KMS-11 (cell line): ENCODE data around the gene DUSP6.

Experiments
- H2AFZ ChIP-seq: fragments of 200-600 bp; sonication (generic); 2 replicates; pipeline ENCODE4 v1.6.1; 2016; ENCODE audit warnings: antibody characterized with exemption, mixed run types, low read depth
- H3K27ac ChIP-seq: fragments of 200-600 bp; sonication (generic); 2 replicates; pipeline ENCODE4 v1.6.1; 2016; ENCODE audit warnings: mild to moderate bottlenecking, mixed run types
- H3K27me3 ChIP-seq: fragments of 200-600 bp; sonication (generic); 2 replicates; pipeline ENCODE4 v1.6.1; 2017; ENCODE audit warnings: mild to moderate bottlenecking, low read depth, mixed run types, moderate library complexity; ENCODE audit not compliant: insufficient read depth
- H3K36me3 ChIP-seq: fragments of 200-600 bp; sonication (generic); 2 replicates; pipeline ENCODE4 v1.6.1; 2017; ENCODE audit warnings: mild to moderate bottlenecking, mixed run types; ENCODE audit not compliant: insufficient read depth
- H3K4me1 ChIP-seq: fragments of 200-600 bp; sonication (generic); 2 replicates; pipeline ENCODE4 v1.6.1; 2016; ENCODE audit warnings: mild to moderate bottlenecking, low read depth, mixed run types; ENCODE audit not compliant: poor library complexity, severe bottlenecking
- H3K4me2 ChIP-seq: fragments of 200-600 bp; sonication (generic); 2 replicates; pipeline ENCODE4 v1.7.0; 2016; ENCODE audit warnings: mild to moderate bottlenecking, mixed run types
- H3K4me3 ChIP-seq: fragments of 200-600 bp; sonication (generic); IDR thresholded peaks from 2 replicates; pipeline ENCODE4 v1.6.1; 2017; ENCODE audit warnings: low read depth, low read length, mixed read lengths; ENCODE audit not compliant: insufficient read depth
- H3K79me2 ChIP-seq: fragments of 200-600 bp; sonication (generic); 2 replicates; pipeline ENCODE4 v1.6.1; 2016; ENCODE audit warnings: low read depth, mixed run types; ENCODE audit not compliant: insufficient read depth
- H3K9ac ChIP-seq: fragments of 200-600 bp; sonication (generic); 2 replicates; pipeline ENCODE4 v1.6.1; 2016; ENCODE audit warnings: mild to moderate bottlenecking, mixed run types
- H4K20me1 ChIP-seq: fragments of 200-600 bp; sonication (generic); 2 replicates; pipeline ENCODE4 v1.6.1; 2016; ENCODE audit warnings: mild to moderate bottlenecking, mixed run types; ENCODE audit not compliant: insufficient read depth
- CTCF ChIP-seq: fragments of 200-600 bp; sonication (generic); conservative IDR thresholded peaks from 2 replicates; pipeline ENCODE4 v1.6.1; 2017; ENCODE audit warnings: low read depth, mild to moderate bottlenecking, antibody characterized with exemption, low read length, moderate library complexity, mixed read lengths

The DUSP6 gene

GRCh38 chr12:89309815-89310214 is 42.5 kb downstream of the DUSP6 start:
- H3K79me2 ChIP-seq = no peaks in the 10 kb centered on the region
- no peak overlapping the region for H3K4me3 ChIP-seq
- TF ChIP-seq CTCF = no peak
- no peaks in the 10 kb centered on the region for H3K27me3 ChIP-seq
- H3K9ac ChIP-seq = no peak overlapping the region
- no peaks in the 10 kb centered on the region for H4K20me1 ChIP-seq
- H3K27ac ChIP-seq = no peak overlapping the region
- H2AFZ ChIP-seq = no peak overlapping the region
- H3K4me1 ChIP-seq = peaks cover 19% of the 10 kb centered on the region
- no peak overlapping the region for H3K4me2 ChIP-seq
- no peaks in the 10 kb centered on the region for H3K36me3 ChIP-seq

- no peak overlapping the region for H3K27ac ChIP-seq
These were observed 42.9 kb downstream of the DUSP6 start for GRCh38 chr12:89309440-89309802.

DNA sequence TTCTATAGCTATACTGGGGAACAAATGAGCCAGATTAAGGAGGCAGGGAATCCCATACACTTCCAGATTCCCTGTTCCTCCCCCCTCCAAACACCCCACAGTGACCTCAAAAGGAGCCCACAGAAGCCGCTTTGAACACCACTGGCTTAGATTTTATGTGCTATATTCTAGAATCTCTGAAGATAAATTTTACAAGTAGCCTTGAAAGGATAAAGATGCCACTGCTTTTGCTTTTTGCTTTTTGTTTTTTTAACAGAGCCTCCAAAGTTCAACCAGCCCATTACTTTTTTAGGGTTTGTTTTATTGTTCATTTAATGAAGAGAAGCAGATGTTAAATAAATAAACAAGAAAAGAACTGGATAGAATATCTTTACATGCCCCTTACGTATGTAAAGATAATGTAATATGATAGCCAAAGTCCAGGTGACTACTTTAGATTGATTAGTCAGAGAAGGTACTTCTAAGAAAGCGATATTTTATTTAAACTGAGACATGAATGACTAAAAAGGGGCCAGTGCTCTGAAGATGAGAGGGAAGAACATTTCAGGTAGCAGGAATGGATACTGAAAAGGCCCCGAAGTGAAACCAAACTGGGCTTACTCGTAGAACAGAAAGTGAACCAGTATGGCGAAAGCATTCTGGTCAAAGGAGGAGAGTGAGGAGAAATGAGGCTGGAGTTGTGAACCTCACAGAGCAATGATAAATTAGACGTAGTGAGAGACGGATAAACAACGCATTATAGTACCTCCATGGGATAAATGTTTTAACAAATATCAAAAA is 44.6 kb downstream of the DUSP6 start:
- H3K27ac ChIP-seq = peak overlapping the region; percentile 14; the same call in 1 of the 2 replicates
- H4K20me1 ChIP-seq = no peaks in the 10 kb centered on the region
- no peaks in the 10 kb centered on the region for H3K79me2 ChIP-seq
- H2AFZ ChIP-seq = peak overlapping the region; percentile 54
- peak overlapping the region; percentile 22 for H3K4me2 ChIP-seq
- no peaks in the 10 kb centered on the region for H3K27me3 ChIP-seq
- no peak overlapping the region for H3K4me3 ChIP-seq
- peaks cover 19% of the 10 kb centered on the region for H3K4me1 ChIP-seq
- no peaks in the 10 kb centered on the region for H3K36me3 ChIP-seq
- no peak for TF ChIP-seq CTCF
- peak overlapping the region; percentile 1; the same call in 1 of the 2 replicates for H3K9ac ChIP-seq

More at GRCh38 chr12:89309440-89309802, 42.9 kb downstream of the DUSP6 start:
- Histone ChIP-seq H3K4me2 (no peak overlapping the region), H3K4me1 (peaks cover 19% of the 10 kb centered on the region), H4K20me1 (no peaks in the 10 kb centered on the region), H3K36me3 (no peaks in the 10 kb centered on the region), H3K79me2 (no peaks in the 10 kb centered on the region), H3K27me3 (no peaks in the 10 kb centered on the region), H3K9ac (no peak overlapping the region), H3K4me3 (no peak overlapping the region), H2AFZ (no peak overlapping the region)
- no peak for TF ChIP-seq CTCF

GRCh38 chr12:89306827-89307473 is 45.4 kb downstream of the DUSP6 start:
- Histone ChIP-seq H3K79me2 (no peaks in the 10 kb centered on the region), H3K9ac (no peak overlapping the region), H3K4me1 (peaks cover 19% of the 10 kb centered on the region), H2AFZ (peak overlapping the region; percentile 54), H3K36me3 (no peaks in the 10 kb centered on the region), H3K27ac (peak overlapping the region; percentile 14; the same call in 1 of the 2 replicates), H3K27me3 (no peaks in the 10 kb centered on the region), H4K20me1 (no peaks in the 10 kb centered on the region), H3K4me3 (no peak overlapping the region), H3K4me2 (peak overlapping the region; percentile 22; the same call in 1 of the 2 replicates)
- TF ChIP-seq CTCF = no peak
